SU-DHL-6 (cell line): ENCODE measurements around the gene CBX7.

Experiments used
- H2AFZ ChIP-seq: fragments of 200-600 bp; sonication (generic); 2 replicates; pipeline ENCODE4 v1.6.1; 2014; ENCODE audit warnings: low read depth, mild to moderate bottlenecking, moderate library complexity, mixed read lengths, antibody characterized with exemption, low read length; ENCODE audit not compliant: severe bottlenecking
- H3F3A ChIP-seq: fragments of 200-600 bp; shearing (Covaris generic); 2 replicates; pipeline ENCODE4 v1.6.0; 2016; ENCODE audit warnings: antibody characterized with exemption, mild to moderate bottlenecking; ENCODE audit not compliant: insufficient read depth
- H3K27ac ChIP-seq: fragments of 200-600 bp; sonication (generic); 2 replicates; pipeline ENCODE4 v1.5.1; 2016; ENCODE audit warnings: low read depth, mild to moderate bottlenecking, low read length, moderate library complexity, mixed read lengths
- H3K27me3 ChIP-seq: fragments of 200-600 bp; sonication (generic), shearing (Covaris generic); 2 replicates; pipeline ENCODE4 v1.6.0; 2014; ENCODE audit warnings: mild to moderate bottlenecking, low read length
- H3K36me3 ChIP-seq: fragments of 200-600 bp; sonication (generic); 2 replicates; pipeline ENCODE4 v1.6.1; 2014; ENCODE audit warnings: mild to moderate bottlenecking, low read length, mixed read lengths
- H3K4me2 ChIP-seq: fragments of 300-600, 200-600 bp; shearing (Covaris generic), sonication (generic); 2 replicates; pipeline ENCODE4 v1.6.0; 2014; ENCODE audit warnings: low read length, low read depth, mild to moderate bottlenecking; ENCODE audit not compliant: poor library complexity, severe bottlenecking
- H3K4me3 ChIP-seq: fragments of 200-600 bp; sonication (generic); 2 replicates; pipeline ENCODE4 v1.5.1; 2014; ENCODE audit warnings: antibody characterized with exemption, low read length, mild to moderate bottlenecking, mixed read lengths; ENCODE audit not compliant: insufficient read depth, poor library complexity, severe bottlenecking
- H3K79me2 ChIP-seq: fragments of 200-600 bp; sonication (generic); 2 replicates; pipeline ENCODE4 v1.6.1; 2014; ENCODE audit warnings: mild to moderate bottlenecking, low read length, moderate library complexity; ENCODE audit not compliant: insufficient read depth
- H3K9ac ChIP-seq: fragments of 200-600 bp; sonication (generic); 2 replicates; pipeline ENCODE4 v1.7.0; 2014; ENCODE audit warnings: mild to moderate bottlenecking, low read length
- H3K9me2 ChIP-seq: fragments of 200-600 bp; sonication (generic); replicated peaks from 2 replicates; pipeline ENCODE4 v1.6.1; 2014; ENCODE audit warnings: low read length; ENCODE audit not compliant: insufficient read depth
- H3K9me3 ChIP-seq: fragments of 200-600 bp; sonication (generic); 2 replicates; pipeline ENCODE4 v1.6.1; 2014; ENCODE audit warnings: low read length, mixed read lengths; ENCODE audit not compliant: insufficient read depth
- H4K20me1 ChIP-seq: fragments of 200-600 bp; sonication (generic); 2 replicates; pipeline ENCODE4 v1.6.1; 2014; ENCODE audit warnings: low read depth, mild to moderate bottlenecking, antibody characterized with exemption, low read length, moderate library complexity, mixed read lengths
- EZH2phosphoT487 ChIP-seq: fragments of 200-600 bp; sonication (generic), shearing (Covaris generic); conservative IDR thresholded peaks from 2 replicates; pipeline ENCODE4 v1.6.1; 2018; ENCODE audit warnings: mild to moderate bottlenecking, antibody characterized with exemption, low read length, moderate library complexity, mixed read lengths
- TF ChIP-seq, protein P1 (sequence below): fragments of 200-600 bp; sonication (generic); IDR thresholded peaks from one replicate; pipeline ENCODE4 v1.5.1; 2017; ENCODE audit warnings: antibody characterized with exemption, mild to moderate bottlenecking, low read length, moderate library complexity; ENCODE audit not compliant: insufficient read depth, poor library complexity, severe bottlenecking

Gene CBX7

DNA sequence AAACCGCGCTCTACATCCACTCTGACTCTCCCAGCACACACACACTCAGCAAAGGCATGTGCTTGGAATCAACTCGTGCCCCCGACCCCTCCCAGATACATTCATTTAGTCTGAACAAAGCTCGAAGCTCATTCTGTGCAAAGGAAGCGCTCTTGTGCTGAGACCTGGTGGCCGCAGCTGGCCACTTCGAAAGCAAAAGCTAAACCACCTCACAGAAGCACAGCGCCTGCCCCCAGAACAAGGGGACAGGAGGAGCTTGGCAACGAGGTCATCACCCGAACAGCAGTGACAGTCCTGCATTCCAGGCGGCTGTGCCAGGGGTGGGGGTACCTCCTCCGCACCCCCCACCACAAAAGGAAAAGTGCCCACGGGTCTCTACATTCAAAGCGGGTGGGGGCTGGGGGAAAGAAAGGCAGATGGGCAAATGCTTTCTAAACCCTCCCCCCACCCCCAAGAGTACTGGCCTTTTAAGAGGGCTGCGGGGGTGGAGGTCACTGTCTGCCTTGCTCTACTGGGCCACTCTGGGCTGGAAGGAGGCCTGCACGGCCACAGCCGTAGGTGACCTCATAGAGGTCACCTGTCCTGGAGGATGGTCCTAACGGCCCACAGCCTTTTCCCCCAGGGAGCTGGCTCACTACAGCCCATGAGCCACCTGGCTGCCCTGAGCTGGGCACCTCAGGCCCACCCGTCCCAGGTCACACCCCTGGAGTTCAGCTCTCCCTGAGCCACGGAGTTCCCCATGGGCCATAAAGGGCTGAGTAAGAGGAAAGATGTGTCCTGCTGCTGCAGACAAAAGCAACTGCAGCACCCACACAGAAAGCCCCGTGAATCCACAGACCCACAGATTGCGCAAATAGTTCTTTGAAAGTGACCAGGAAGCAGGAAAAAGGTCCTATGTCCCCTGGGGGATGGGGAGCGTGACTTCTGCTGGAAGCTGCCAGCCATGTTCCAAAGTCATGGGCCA, 21.3 kb downstream of the CBX7 start:
- H3K27ac ChIP-seq = no peak overlapping the region
- TF ChIP-seq, protein P1, sequence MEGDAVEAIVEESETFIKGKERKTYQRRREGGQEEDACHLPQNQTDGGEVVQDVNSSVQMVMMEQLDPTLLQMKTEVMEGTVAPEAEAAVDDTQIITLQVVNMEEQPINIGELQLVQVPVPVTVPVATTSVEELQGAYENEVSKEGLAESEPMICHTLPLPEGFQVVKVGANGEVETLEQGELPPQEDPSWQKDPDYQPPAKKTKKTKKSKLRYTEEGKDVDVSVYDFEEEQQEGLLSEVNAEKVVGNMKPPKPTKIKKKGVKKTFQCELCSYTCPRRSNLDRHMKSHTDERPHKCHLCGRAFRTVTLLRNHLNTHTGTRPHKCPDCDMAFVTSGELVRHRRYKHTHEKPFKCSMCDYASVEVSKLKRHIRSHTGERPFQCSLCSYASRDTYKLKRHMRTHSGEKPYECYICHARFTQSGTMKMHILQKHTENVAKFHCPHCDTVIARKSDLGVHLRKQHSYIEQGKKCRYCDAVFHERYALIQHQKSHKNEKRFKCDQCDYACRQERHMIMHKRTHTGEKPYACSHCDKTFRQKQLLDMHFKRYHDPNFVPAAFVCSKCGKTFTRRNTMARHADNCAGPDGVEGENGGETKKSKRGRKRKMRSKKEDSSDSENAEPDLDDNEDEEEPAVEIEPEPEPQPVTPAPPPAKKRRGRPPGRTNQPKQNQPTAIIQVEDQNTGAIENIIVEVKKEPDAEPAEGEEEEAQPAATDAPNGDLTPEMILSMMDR = no peak
- no peak for TF ChIP-seq EZH2phosphoT487
- no peaks in the 10 kb centered on the region for H3K27me3 ChIP-seq
- H3K36me3 ChIP-seq = no peaks in the 10 kb centered on the region
- no peaks in the 10 kb centered on the region for H3K9me3 ChIP-seq
- no peaks in the 10 kb centered on the region for H4K20me1 ChIP-seq
- no peaks in the 10 kb centered on the region for H3K9me2 ChIP-seq
- H3K79me2 ChIP-seq = no peaks in the 10 kb centered on the region
- no peak overlapping the region for H3K4me2 ChIP-seq
- no peak overlapping the region for H2AFZ ChIP-seq
- H3F3A ChIP-seq = no peaks in the 10 kb centered on the region
- H3K9ac ChIP-seq = no peak overlapping the region
- H3K4me3 ChIP-seq = no peak overlapping the region

DNA sequence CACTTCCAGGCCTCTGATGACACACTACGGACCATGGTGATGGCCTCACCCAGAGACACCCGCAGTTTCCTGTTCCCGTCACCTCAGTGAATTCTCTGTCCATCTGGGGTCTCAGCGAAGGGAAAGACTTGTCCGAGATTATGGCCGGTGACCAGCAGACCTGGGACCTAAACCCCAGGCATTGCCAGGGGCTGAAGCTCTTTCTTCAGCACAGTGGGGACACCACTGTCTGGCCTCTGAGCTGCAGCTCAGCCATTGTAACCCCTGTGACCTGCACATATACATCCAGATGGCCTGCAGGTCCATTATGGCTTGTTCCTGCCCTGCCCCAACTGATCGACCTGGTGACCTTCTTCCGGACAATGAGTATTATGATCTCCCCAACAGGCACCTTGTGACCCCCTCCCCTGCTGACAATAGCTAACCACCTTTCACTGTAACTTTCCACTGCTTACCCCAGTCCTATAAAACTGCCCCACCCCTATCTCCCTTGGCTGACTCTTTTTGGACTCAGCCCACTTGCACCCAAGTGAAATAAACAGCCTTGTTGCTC, 22.3 kb downstream of the CBX7 start:
- H3K27ac ChIP-seq = no peak overlapping the region
- H3K4me3 ChIP-seq = no peak overlapping the region
- no peaks in the 10 kb centered on the region for H3K36me3 ChIP-seq
- H3K9me2 ChIP-seq = no peaks in the 10 kb centered on the region
- H3K79me2 ChIP-seq = no peaks in the 10 kb centered on the region
- H4K20me1 ChIP-seq = no peaks in the 10 kb centered on the region
- H3K4me2 ChIP-seq = no peak overlapping the region
- H2AFZ ChIP-seq = no peak overlapping the region
- TF ChIP-seq EZH2phosphoT487 = no peak
- TF ChIP-seq, protein P1 = no peak
- H3F3A ChIP-seq = no peaks in the 10 kb centered on the region
- H3K27me3 ChIP-seq = no peaks in the 10 kb centered on the region
- H3K9me3 ChIP-seq = no peaks in the 10 kb centered on the region
- H3K9ac ChIP-seq = no peak overlapping the region

DNA sequence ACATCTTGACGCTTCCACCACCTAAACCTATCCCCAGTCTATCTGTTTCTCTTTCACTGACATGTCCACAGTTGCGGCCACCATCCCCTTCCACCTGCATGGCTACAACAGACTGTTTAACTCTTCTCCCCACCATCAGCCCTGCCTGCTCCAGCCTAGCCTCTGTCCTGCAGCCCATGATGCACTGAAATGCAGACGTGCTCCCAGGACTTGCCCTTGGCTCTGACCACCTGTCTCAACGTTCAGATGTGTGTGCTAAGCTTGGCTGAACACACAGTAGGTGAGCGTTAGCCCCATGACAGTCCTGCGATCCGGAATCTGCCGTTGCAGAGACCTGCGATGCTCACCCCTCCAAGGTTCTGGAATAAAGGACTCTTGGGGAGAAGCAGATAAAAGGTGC, 22.7 kb downstream of the CBX7 start:
- H3K79me2 ChIP-seq = no peaks in the 10 kb centered on the region
- H3K9me2 ChIP-seq = no peaks in the 10 kb centered on the region
- H2AFZ ChIP-seq = no peak overlapping the region
- H3F3A ChIP-seq = no peaks in the 10 kb centered on the region
- no peak overlapping the region for H3K9ac ChIP-seq
- no peak for TF ChIP-seq EZH2phosphoT487
- TF ChIP-seq, protein P1 = no peak
- no peaks in the 10 kb centered on the region for H3K36me3 ChIP-seq
- H3K27ac ChIP-seq = no peak overlapping the region
- no peaks in the 10 kb centered on the region for H3K9me3 ChIP-seq
- no peaks in the 10 kb centered on the region for H4K20me1 ChIP-seq
- no peaks in the 10 kb centered on the region for H3K27me3 ChIP-seq
- H3K4me3 ChIP-seq = no peak overlapping the region
- no peak overlapping the region for H3K4me2 ChIP-seq
